ENCODE measurements around the gene RAD9A.

RAD9A gene

DNA sequence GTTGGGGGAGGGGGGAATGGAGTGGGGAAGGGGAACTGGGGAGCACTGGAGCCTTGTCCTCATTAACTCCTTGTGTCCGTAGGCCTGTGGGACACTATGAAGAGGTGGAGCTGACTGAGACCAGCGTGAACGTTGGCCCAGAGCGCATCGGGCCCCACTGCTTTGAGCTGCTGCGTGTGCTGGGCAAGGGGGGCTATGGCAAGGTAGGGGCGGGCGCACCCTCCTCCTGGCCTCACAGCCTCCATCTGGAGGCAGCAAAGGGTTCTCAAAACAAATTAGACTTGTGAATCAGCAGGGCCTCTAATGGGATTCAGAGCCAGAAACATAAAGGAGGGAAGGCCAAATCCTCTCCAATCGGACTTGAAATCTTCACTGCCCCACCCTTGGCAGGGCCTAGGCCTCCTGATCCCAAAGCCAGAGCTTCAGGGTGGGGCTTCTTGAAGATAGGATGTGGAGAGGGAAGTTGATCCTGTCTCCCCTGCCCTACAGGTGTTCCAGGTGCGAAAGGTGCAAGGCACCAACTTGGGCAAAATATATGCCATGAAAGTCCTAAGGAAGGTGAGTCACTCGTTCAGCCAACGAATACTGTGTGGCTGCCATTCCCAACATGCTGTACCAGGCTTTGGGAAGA, 37.4 kb downstream of the RAD9A start:
- H3K4me3 ChIP-seq (ENCODE audit: low read depth, low read length), result peak overlapping the region; percentile 99
- TF ChIP-seq, protein P1, sequence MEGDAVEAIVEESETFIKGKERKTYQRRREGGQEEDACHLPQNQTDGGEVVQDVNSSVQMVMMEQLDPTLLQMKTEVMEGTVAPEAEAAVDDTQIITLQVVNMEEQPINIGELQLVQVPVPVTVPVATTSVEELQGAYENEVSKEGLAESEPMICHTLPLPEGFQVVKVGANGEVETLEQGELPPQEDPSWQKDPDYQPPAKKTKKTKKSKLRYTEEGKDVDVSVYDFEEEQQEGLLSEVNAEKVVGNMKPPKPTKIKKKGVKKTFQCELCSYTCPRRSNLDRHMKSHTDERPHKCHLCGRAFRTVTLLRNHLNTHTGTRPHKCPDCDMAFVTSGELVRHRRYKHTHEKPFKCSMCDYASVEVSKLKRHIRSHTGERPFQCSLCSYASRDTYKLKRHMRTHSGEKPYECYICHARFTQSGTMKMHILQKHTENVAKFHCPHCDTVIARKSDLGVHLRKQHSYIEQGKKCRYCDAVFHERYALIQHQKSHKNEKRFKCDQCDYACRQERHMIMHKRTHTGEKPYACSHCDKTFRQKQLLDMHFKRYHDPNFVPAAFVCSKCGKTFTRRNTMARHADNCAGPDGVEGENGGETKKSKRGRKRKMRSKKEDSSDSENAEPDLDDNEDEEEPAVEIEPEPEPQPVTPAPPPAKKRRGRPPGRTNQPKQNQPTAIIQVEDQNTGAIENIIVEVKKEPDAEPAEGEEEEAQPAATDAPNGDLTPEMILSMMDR (IDR thresholded peaks at IDR 0.05; ENCODE audit: low read depth, low read length), result no peak

DNA sequence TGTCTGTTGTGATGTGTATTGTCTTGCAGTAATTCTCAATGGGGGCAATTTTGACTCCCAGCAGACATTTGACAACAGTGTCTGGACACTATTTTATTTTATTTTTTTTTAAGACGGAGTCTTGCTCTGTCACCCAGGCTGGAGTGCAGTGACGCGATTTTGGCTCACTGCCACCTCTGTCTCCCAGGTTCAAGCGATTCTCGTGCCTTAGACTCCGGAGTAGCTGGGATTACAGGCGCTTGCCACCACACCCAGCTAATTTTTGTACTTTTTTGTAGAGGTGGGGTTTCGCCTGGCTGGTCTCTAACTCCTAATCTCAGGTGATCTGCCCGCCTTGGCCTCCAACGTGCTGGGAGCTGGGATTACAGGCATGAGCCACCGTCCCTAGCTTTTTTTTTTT, 37.9 kb downstream of the RAD9A start:
- no peak overlapping the region for H3K4me3 ChIP-seq (ENCODE audit: low read depth, low read length)
- TF ChIP-seq, protein P1 (IDR thresholded peaks at IDR 0.05; ENCODE audit: low read depth, low read length), result no peak

DNA sequence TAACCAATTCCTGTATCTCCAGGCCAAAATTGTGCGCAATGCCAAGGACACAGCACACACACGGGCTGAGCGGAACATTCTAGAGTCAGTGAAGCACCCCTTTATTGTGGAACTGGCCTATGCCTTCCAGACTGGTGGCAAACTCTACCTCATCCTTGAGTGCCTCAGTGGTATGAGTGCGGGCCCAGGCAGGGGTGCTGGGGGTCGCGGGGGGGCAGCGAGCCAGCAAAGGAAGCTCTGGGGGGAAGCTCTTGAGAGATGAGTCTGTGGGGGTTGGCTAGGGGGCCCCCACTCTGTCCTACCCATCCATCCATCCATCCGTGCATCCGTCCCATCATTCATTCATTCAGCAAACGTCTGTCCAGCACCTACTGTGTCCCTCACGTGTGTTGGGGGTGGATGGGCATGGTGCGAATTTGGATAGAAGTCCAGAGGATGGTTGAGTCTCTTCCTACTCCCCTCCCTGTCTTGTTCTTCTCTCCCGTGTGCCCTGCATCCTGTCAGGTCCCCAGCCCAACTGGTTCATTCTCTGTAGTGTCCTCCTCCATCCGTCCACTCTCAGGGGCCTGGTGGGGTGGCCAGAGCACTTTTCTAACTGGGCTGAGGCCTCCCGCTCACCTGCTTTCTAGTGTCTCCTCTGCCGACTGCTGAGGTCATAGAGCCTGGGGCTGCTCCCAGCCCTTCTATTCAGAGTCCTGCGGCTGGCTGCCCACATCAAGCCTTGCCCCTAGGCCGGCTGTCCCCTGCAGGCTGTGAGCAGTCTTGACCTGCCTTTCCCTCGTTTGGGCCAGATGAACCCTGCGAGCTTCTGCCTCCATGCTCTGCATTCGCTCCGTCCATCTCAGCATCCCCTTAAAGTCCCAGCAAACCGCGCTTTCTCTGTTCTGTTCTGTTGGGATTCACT, 39.8 kb downstream of the RAD9A start:
- TF ChIP-seq, protein P1 (IDR thresholded peaks at IDR 0.05; ENCODE audit: low read depth, low read length), result no peak

DNA sequence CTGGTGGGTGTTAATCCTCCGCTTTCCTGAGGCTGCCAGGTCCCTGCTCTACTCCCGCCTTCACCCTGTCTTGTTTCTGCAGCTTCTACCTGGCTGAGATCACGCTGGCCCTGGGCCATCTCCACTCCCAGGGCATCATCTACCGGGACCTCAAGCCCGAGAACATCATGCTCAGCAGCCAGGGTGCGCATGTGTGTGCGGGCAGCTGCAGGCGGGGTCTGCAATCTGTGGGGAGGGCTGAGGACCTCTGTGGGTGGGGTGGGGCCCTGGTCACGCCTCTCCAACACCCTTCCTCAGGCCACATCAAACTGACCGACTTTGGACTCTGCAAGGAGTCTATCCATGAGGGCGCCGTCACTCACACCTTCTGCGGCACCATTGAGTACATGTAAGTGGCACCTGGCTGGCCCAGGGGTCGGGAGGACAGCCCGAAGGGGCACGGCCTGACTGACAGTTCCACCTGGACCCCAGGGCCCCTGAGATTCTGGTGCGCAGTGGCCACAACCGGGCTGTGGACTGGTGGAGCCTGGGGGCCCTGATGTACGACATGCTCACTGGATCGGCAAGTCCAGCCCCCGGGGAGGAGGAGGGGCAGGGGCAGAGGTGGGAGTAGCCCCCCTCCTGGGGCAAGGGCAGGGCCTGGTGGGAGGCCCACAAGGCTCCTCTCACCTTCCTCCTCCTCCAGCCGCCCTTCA, 41.0 kb downstream of the RAD9A start:
- no peak overlapping the region for H3K4me3 ChIP-seq (ENCODE audit: low read depth, low read length)
- TF ChIP-seq, protein P1 (IDR thresholded peaks at IDR 0.05; ENCODE audit: low read depth, low read length), result no peak

More for the DNA sequence above, 39.8 kb downstream of the RAD9A start:
- H3K4me3 ChIP-seq (ENCODE audit: low read depth, low read length), result no peak overlapping the region

DNA sequence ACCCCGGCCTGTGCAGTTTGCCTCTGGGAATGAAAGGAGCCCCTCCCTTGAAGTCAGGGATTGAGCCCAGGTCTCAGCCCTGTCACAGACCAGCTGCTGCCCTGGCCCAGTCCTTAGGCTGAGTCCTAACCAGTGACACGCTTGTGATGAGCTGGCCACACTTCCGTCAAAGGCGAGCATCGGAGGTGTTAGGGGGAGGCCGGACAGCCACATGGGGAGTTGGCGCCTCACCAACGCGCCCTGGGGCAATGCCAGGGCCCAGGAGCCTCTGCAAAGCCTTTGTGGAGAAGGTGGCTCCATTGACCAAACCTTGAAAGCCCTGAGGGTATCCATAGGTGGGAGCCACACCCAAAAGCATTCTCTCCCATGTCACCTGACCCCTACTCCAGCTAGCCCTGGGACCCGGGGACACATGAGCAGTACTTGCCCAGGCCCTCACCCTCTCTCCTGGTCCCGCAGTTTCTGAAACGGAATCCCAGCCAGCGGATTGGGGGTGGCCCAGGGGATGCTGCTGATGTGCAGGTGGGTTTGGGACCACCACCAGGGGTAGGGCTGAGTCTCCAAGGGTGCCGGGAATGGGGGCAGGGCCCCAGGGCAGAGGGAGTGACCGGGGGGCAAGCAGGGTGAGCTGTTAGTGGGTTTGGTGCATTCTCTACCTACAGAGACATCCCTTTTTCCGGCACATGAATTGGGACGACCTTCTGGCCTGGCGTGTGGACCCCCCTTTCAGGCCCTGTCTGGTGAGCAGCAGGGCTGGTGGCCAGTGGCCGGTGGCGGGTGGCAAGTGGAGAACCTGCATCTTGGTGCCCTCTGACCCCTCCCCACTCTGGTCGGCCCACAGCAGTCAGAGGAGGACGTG, 42.0 kb downstream of the RAD9A start:
- no peak overlapping the region for H3K4me3 ChIP-seq (ENCODE audit: low read depth, low read length)
- TF ChIP-seq, protein P1 (IDR thresholded peaks at IDR 0.05; ENCODE audit: low read depth, low read length), result no peak

DNA sequence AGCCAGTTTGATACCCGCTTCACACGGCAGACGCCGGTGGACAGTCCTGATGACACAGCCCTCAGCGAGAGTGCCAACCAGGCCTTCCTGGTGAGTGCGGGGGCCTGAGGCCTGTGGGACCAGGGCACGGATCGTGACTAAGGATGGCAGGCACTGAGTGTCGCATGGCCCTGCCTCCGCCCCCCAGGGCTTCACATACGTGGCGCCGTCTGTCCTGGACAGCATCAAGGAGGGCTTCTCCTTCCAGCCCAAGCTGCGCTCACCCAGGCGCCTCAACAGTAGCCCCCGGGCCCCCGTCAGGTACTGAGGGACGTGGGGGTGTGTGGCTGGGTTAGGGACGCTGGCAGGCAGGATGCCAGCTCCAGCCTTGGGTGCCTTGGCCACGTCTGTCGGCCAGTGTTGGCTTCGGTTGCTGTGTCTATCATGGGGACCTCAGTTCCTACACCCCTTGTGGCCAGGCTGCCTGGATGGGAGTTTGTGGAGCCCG, 42.7 kb downstream of the RAD9A start:
- TF ChIP-seq, protein P1 (IDR thresholded peaks at IDR 0.05; ENCODE audit: low read depth, low read length), result no peak
- no peak overlapping the region for H3K4me3 ChIP-seq (ENCODE audit: low read depth, low read length)
